ENCODE results near the gene RDH8. TPM values are rescaled to one million over a fixed set of nuclear protein-coding genes. Genes with fewer than 3 reads are reported as not detected.

The RDH8 gene
- total and polyA plus RNA-seq, 2 of the 8 experiments (the other 6 are each of a cell fraction or from before 2014, with no cell fraction given) = 0.38 TPM; not detected in 1

- TF ChIP-seq CHD7 (IDR thresholded peaks at IDR 0.05; ENCODE audit: insufficient replicate concordance, low read length) (no peak), POLR2A (IDR thresholded peaks at IDR 0.05; ENCODE audit: control extremely low read depth in 1 of 2, low read depth in 2 of 2, low read length in 2 of 2) (no peak), GTF2F1 (IDR thresholded peaks at IDR 0.05; ENCODE audit: borderline replicate concordance, low read depth, low read length) (no peak), RNF2 (IDR thresholded peaks at IDR 0.05; ENCODE audit: borderline replicate concordance, low read depth, low read length, missing control alignments, poor library complexity, severe bottlenecking) (no peak), ATF2 (IDR thresholded peaks at IDR 0.05; ENCODE audit: low read length) (no peak), CEBPB (IDR thresholded peaks at IDR 0.05; ENCODE audit: low read depth, low read length) (no peak), RAD21 (IDR thresholded peaks at IDR 0.05 in 1 of 2, conservative IDR thresholded peaks at IDR 0.05 in 1 of 2; ENCODE audit: low read depth in 2 of 2, low read length in 2 of 2) (no peak), POLR2AphosphoS5 (IDR thresholded peaks at IDR 0.05; ENCODE audit: low read depth, low read length) (no peak), KDM5A (IDR thresholded peaks at IDR 0.05; ENCODE audit: low read length) (no peak), CBX8 (IDR thresholded peaks at IDR 0.05; ENCODE audit: borderline replicate concordance, low read depth, low read length) (no peak)
Measured at GRCh38 chr19:10037367-10037766, 24.1 kb downstream of the RDH8 start (continued).

Data from H1 (cell line).